ENCODE results near the gene STK24. TPM values are rescaled to one million over a fixed set of nuclear protein-coding genes. Genes with fewer than 3 reads are reported as not detected.

The STK24 gene
- total RNA-seq, 2 experiments from 2014 or later = 146 to 173 TPM

- POLR2A ChIA-PET = interaction anchor here (0.6 to 1.4 kb wide), 6 partner anchors 21 to 668 kb away, joined by 3 to 8 read pairs (median 4); no protein-coding TSS in a partner anchor
- Mint-ChIP-seq H3K4me1 (peaks cover 84% of the 10 kb centered on the region), H3K27ac (peak overlapping the region; percentile 76), H3K9me3 (ENCODE audit: low read depth) (no peaks in the 10 kb centered on the region), H3K27me3 (no peaks in the 10 kb centered on the region), H3K36me3 (ENCODE audit: low read depth) (peaks cover 51% of the 10 kb centered on the region), H3K4me3 (peak overlapping the region; percentile 5)
- DNase-seq (no peak), ATAC-seq (peak; percentile 76)
- CTCF ChIA-PET = interaction anchor here (0.6 to 2.4 kb wide), 8 partner anchors 11 to 537 kb away, joined by 3 to 9 read pairs (median 4); no protein-coding TSS in a partner anchor
- intact Hi-C loops (cut with DNase I, micrococcal nuclease) = loop anchor here (1.0 to 2.0 kb wide), 6 partner anchors 19 to 114 kb away; no protein-coding TSS in a partner anchor
Measured at GRCh38 chr13:98549728-98550317, 27.1 kb downstream of the STK24 start.

- no peak overlapping the region for H3K4me3 Mint-ChIP-seq
- DNase-seq (peak; percentile 35), ATAC-seq (peak; percentile 28)
- no peaks in the 10 kb centered on the region for H3K9me3 Mint-ChIP-seq (ENCODE audit: low read depth)
- H3K36me3 Mint-ChIP-seq (ENCODE audit: low read depth) = peaks cover 53% of the 10 kb centered on the region
- no peaks in the 10 kb centered on the region for H3K27me3 Mint-ChIP-seq
- peak overlapping the region; percentile 76 for H3K27ac Mint-ChIP-seq
- ChIA-PET CTCF (interaction anchor here (0.6 to 2.4 kb wide), 9 partner anchors 11 to 538 kb away, joined by 3 to 9 read pairs (median 5); no protein-coding TSS in a partner anchor), POLR2A (interaction anchor here (0.6 to 1.5 kb wide), 8 partner anchors 9 to 669 kb away, joined by 3 to 8 read pairs (median 4); no protein-coding TSS in a partner anchor)
- intact Hi-C loops (cut with DNase I, micrococcal nuclease) = loop anchor here (2.0 kb wide), 4 partner anchors 20 to 34 kb away; no protein-coding TSS in a partner anchor
- peaks cover 84% of the 10 kb centered on the region for H3K4me1 Mint-ChIP-seq
Measured at GRCh38 chr13:98549006-98549727, 27.7 kb downstream of the STK24 start.

- no peak overlapping the region for H3K4me3 Mint-ChIP-seq
- intact Hi-C loops (cut with DNase I, micrococcal nuclease) = loop anchor here (2.0 kb wide), 4 partner anchors 19 to 33 kb away; no protein-coding TSS in a partner anchor
- CTCF ChIA-PET = interaction anchor here (0.8 to 3.1 kb wide), 7 partner anchors 11 to 105 kb away, joined by 4 to 19 read pairs (median 5); no protein-coding TSS in a partner anchor
- no peaks in the 10 kb centered on the region for H3K9me3 Mint-ChIP-seq (ENCODE audit: low read depth)
- peaks cover 85% of the 10 kb centered on the region for H3K4me1 Mint-ChIP-seq
- DNase-seq (peak; percentile 32), ATAC-seq (peak; percentile 42)
- peak overlapping the region; percentile 81 for H3K27ac Mint-ChIP-seq
- POLR2A ChIA-PET = interaction anchor here (0.6 to 1.5 kb wide), 6 partner anchors 10 to 39 kb away, joined by 3 to 6 read pairs (median 5); no protein-coding TSS in a partner anchor
- peaks cover 54% of the 10 kb centered on the region for H3K36me3 Mint-ChIP-seq (ENCODE audit: low read depth)
- H3K27me3 Mint-ChIP-seq = no peaks in the 10 kb centered on the region
Measured at GRCh38 chr13:98548230-98548629, 28.7 kb downstream of the STK24 start.

- CTCF ChIA-PET = interaction anchor here (0.6 to 3.1 kb wide), 5 partner anchors 10 to 25 kb away, joined by 4 to 19 read pairs (median 5); no protein-coding TSS in a partner anchor
- Mint-ChIP-seq H3K27me3 (no peaks in the 10 kb centered on the region), H3K27ac (peak overlapping the region; percentile 81), H3K36me3 (ENCODE audit: low read depth) (peaks cover 60% of the 10 kb centered on the region), H3K9me3 (ENCODE audit: low read depth) (no peaks in the 10 kb centered on the region), H3K4me3 (no peak overlapping the region), H3K4me1 (peaks cover 87% of the 10 kb centered on the region)
- POLR2A ChIA-PET = interaction anchor here (0.6 to 1.5 kb wide), 3 partner anchors 11 to 19 kb away, joined by 3 to 6 read pairs (median 5); no protein-coding TSS in a partner anchor
- intact Hi-C loops (cut with DNase I, micrococcal nuclease) = no loop called here
- DNase-seq (no peak), ATAC-seq (no peak)
Measured at GRCh38 chr13:98547455-98547854, 29.5 kb downstream of the STK24 start.

- peaks cover 92% of the 10 kb centered on the region for H3K4me1 Mint-ChIP-seq
- CTCF ChIA-PET = interaction anchor here (0.6 to 3.1 kb wide), 7 partner anchors 9 to 128 kb away, joined by 3 to 19 read pairs (median 3); no protein-coding TSS in a partner anchor
- H3K9me3 Mint-ChIP-seq (ENCODE audit: low read depth) = no peaks in the 10 kb centered on the region
- DNase-seq (no peak), ATAC-seq (no peak)
- no peaks in the 10 kb centered on the region for H3K27me3 Mint-ChIP-seq
- peak overlapping the region; percentile 47 for H3K27ac Mint-ChIP-seq
- POLR2A ChIA-PET = interaction anchor here (0.6 kb wide), 1 partner anchor 1416 kb away, joined by 7 read pairs; no protein-coding TSS in a partner anchor
- H3K4me3 Mint-ChIP-seq = no peak overlapping the region
- peaks cover 60% of the 10 kb centered on the region for H3K36me3 Mint-ChIP-seq (ENCODE audit: low read depth)
- intact Hi-C loops (cut with DNase I, micrococcal nuclease) = no loop called here
Measured at GRCh38 chr13:98546402-98546801, 30.5 kb downstream of the STK24 start.

- ATAC-seq (no peak), DNase-seq (no peak)
- Mint-ChIP-seq H3K4me3 (peak overlapping the region; percentile 66), H3K36me3 (ENCODE audit: low read depth) (peaks cover 51% of the 10 kb centered on the region), H3K27ac (peak overlapping the region; percentile 87), H3K9me3 (ENCODE audit: low read depth) (no peaks in the 10 kb centered on the region), H3K4me1 (peaks cover 93% of the 10 kb centered on the region), H3K27me3 (no peaks in the 10 kb centered on the region)
- POLR2A ChIA-PET = interaction anchor here (0.5 to 1.3 kb wide), 4 partner anchors 26 to 66 kb away, joined by 3 to 5 read pairs (median 4); no protein-coding TSS in a partner anchor
- intact Hi-C loops (cut with DNase I, micrococcal nuclease) = no loop called here
- CTCF ChIA-PET = interaction anchor here (0.6 to 3.6 kb wide), 3 partner anchors 11 to 196 kb away, joined by 3 to 16 read pairs (median 3); no protein-coding TSS in a partner anchor
Measured at GRCh38 chr13:98544104-98544710, 32.7 kb downstream of the STK24 start.

GRCh38 chr13:98543378-98544103 lies 33.4 kb downstream of the STK24 start:
- intact Hi-C loops (cut with DNase I, micrococcal nuclease) = no loop called here
- H3K9me3 Mint-ChIP-seq (ENCODE audit: low read depth) = no peaks in the 10 kb centered on the region
- ChIA-PET CTCF (interaction anchor here (0.6 to 3.6 kb wide), 6 partner anchors 8 to 364 kb away, joined by 3 to 16 read pairs (median 3); no protein-coding TSS in a partner anchor), POLR2A (interaction anchor here (0.5 to 1.3 kb wide), 3 partner anchors 27 to 65 kb away, joined by 3 to 4 read pairs (median 4); no protein-coding TSS in a partner anchor)
- peaks cover 94% of the 10 kb centered on the region for H3K4me1 Mint-ChIP-seq
- ATAC-seq (peak; percentile 52), DNase-seq (peak; percentile 56)
- peak overlapping the region; percentile 87 for H3K27ac Mint-ChIP-seq
- H3K4me3 Mint-ChIP-seq = peak overlapping the region; percentile 66
- H3K36me3 Mint-ChIP-seq (ENCODE audit: low read depth) = peaks cover 51% of the 10 kb centered on the region
- H3K27me3 Mint-ChIP-seq = no peaks in the 10 kb centered on the region

- peak overlapping the region; percentile 87 for H3K27ac Mint-ChIP-seq
- H3K9me3 Mint-ChIP-seq (ENCODE audit: low read depth) = no peaks in the 10 kb centered on the region
- H3K27me3 Mint-ChIP-seq = no peaks in the 10 kb centered on the region
- peaks cover 94% of the 10 kb centered on the region for H3K4me1 Mint-ChIP-seq
- CTCF ChIA-PET = interaction anchor here (0.6 to 3.6 kb wide), 7 partner anchors 9 to 365 kb away, joined by 3 to 16 read pairs (median 4); no protein-coding TSS in a partner anchor
- POLR2A ChIA-PET = interaction anchor here (1.2 to 1.3 kb wide), 2 partner anchors 28 to 58 kb away, joined by 3 to 4 read pairs; no protein-coding TSS in a partner anchor
- DNase-seq (peak; percentile 53), ATAC-seq (peak; percentile 63)
- peak overlapping the region; percentile 66 for H3K4me3 Mint-ChIP-seq
- peaks cover 48% of the 10 kb centered on the region for H3K36me3 Mint-ChIP-seq (ENCODE audit: low read depth)
- intact Hi-C loops (cut with DNase I, micrococcal nuclease) = no loop called here
Measured at GRCh38 chr13:98542568-98543377, 34.1 kb downstream of the STK24 start.

GRCh38 chr13:98541701-98542203 lies 35.2 kb downstream of the STK24 start:
- POLR2A ChIA-PET = interaction anchor here (1.2 kb wide), 1 partner anchor 57 kb away, joined by 3 read pairs; no protein-coding TSS in a partner anchor
- intact Hi-C loops (cut with DNase I, micrococcal nuclease) = no loop called here
- H3K4me3 Mint-ChIP-seq = peak overlapping the region; percentile 14
- DNase-seq = no peak
- ATAC-seq = peak; percentile 34
- H3K27ac Mint-ChIP-seq = peak overlapping the region; percentile 87
- H3K36me3 Mint-ChIP-seq (ENCODE audit: low read depth) = peaks cover 42% of the 10 kb centered on the region
- peaks cover 97% of the 10 kb centered on the region for H3K4me1 Mint-ChIP-seq
- no peaks in the 10 kb centered on the region for H3K9me3 Mint-ChIP-seq (ENCODE audit: low read depth)
- CTCF ChIA-PET = interaction anchor here (0.8 to 3.6 kb wide), 7 partner anchors 9 to 56 kb away, joined by 3 to 16 read pairs (median 5); no protein-coding TSS in a partner anchor
- H3K27me3 Mint-ChIP-seq = no peaks in the 10 kb centered on the region
